Measurements from ENCODE around the gene THY1.
"Not testable (repeated sequence)": the region's sequence is repeated elsewhere in the genome, so short reads cannot be mapped to it uniquely, and the experiment has no call there.

THY1 gene

GRCh38 chr11:119460097-119460496, 37.1 kb upstream of the THY1 start:
- no peak for FAIRE-seq

GRCh38 chr11:119459293-119459976, 36.5 kb upstream of the THY1 start:
- DNase-seq (ENCODE audit: insufficient read length, low spot score) (no peak), FAIRE-seq (no peak)
- TF ChIP-seq TAF1 (IDR thresholded peaks at IDR 0.05; ENCODE audit: low read depth, low read length) (no peak), POU2F2 (IDR thresholded peaks at IDR 0.05; ENCODE audit: low read depth, low read length) (no peak)

More at GRCh38 chr11:119460097-119460496, 37.1 kb upstream of the THY1 start:
- no peak for TF ChIP-seq TAF1 (IDR thresholded peaks at IDR 0.05; ENCODE audit: low read depth, low read length)
- no peak for TF ChIP-seq SPI1 (IDR thresholded peaks at IDR 0.05; ENCODE audit: low read depth, low read length)
- TF ChIP-seq POLR2A (IDR thresholded peaks at IDR 0.05; ENCODE audit: low read depth, low read length): no peak
- no peak for TF ChIP-seq POU2F2 (IDR thresholded peaks at IDR 0.05; ENCODE audit: low read depth, low read length)
- no peak for TF ChIP-seq PAX5 (IDR thresholded peaks at IDR 0.05; ENCODE audit: insufficient read depth, low read length, severe bottlenecking)
- no peak for TF ChIP-seq POLR2AphosphoS5 (IDR thresholded peaks at IDR 0.05; ENCODE audit: low read depth, low read length)
- DNase-seq (ENCODE audit: insufficient read length, low spot score): no peak

DNA sequence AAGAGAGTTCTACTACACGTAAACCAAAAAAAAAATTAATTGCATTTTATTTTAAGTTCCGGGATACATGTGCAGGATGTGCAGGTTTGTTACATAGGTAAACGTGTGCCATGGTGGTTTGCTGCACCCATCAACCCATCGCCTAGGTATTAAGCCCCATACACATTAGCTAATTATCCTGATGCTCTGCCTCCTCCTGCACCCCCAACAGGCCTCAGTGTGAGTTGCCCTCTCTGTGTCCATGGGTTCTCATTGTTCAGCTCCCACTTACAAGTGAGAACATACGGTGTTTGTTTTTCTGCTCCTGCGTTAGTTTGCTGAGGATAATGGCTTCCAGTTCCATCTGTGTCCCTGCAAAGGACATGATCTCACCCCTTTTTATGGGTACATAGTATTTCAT, 32.7 kb upstream of the THY1 start:
- not testable (repeated sequence) for DNase-seq (ENCODE audit: insufficient read length, low spot score); FAIRE-seq

GRCh38 chr11:119455241-119455640, 32.3 kb upstream of the THY1 start:
- FAIRE-seq; DNase-seq (ENCODE audit: insufficient read length, low spot score): not testable (repeated sequence)

DNA sequence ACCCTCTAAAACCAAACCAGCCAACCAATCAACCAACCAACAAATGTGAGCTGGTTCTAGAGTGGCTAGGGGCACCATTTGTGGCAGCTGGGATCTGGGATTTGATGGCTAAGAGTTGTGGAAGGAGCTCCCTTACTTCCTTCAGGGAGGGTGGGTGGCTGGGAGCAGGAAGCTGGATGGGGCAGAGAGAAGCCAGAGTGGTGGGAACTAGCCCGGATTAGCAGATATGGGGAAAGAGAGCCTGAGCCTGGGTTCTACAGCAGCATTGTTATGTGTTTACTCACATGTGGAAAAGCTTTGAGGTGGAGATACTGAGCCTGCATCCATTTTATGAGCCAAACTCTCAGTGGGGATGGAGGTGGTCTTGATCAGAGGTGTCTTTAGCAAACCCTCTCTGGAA, 30.9 kb upstream of the THY1 start:
- TF ChIP-seq SPI1 (IDR thresholded peaks at IDR 0.05; ENCODE audit: low read depth, low read length): no peak
- TF ChIP-seq TAF1 (IDR thresholded peaks at IDR 0.05; ENCODE audit: low read depth, low read length): no peak
- TF ChIP-seq PAX5 (IDR thresholded peaks at IDR 0.05; ENCODE audit: insufficient read depth, low read length, severe bottlenecking): no peak
- no peak for TF ChIP-seq POU2F2 (IDR thresholded peaks at IDR 0.05; ENCODE audit: low read depth, low read length)
- TF ChIP-seq POLR2AphosphoS5 (IDR thresholded peaks at IDR 0.05; ENCODE audit: low read depth, low read length): no peak
- no peak for TF ChIP-seq POLR2A (IDR thresholded peaks at IDR 0.05; ENCODE audit: low read depth, low read length)
- DNase-seq (ENCODE audit: insufficient read length, low spot score) (no peak), FAIRE-seq (no peak)

DNA sequence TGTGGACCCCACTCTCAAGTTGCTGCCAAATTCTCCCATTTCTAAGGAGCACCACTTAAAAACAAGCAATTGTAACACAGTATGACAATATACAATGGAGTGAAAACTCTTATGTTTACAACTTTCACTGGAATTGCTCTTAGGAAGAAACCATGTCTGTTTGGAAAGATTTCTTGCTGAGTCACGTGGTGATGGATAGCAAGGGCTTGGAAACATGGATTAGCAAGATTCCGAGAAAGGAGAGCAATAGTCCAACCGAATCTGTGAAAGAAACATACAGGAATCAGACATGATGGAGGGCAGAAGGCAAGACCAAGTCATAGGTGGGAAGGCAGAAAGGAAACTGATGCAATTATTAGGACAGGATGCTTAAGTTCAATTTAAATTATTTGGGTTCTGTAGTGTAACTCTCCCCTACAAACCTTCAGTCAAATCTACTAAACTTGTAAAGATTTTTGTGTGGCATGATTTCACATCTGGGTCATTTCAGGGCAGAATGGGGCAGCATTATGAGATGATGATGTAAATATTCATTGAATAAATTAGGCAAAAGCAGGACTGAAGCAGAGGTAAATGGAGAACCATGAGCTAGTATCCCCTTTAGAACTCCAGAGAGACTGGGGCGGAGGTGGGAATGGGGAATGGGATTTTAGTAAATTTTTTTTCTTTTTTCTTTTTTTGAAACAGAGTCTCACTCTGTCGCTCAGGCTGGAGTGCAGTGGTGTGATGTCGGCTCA, 27.8 kb upstream of the THY1 start:
- DNase-seq (ENCODE audit: insufficient read length, low spot score) (no peak), FAIRE-seq (no peak)
- TF ChIP-seq POLR2A (IDR thresholded peaks at IDR 0.05; ENCODE audit: low read depth, low read length) (no peak), SPI1 (IDR thresholded peaks at IDR 0.05; ENCODE audit: low read depth, low read length) (no peak), TAF1 (IDR thresholded peaks at IDR 0.05; ENCODE audit: low read depth, low read length) (no peak), POU2F2 (IDR thresholded peaks at IDR 0.05; ENCODE audit: low read depth, low read length) (no peak), POLR2AphosphoS5 (IDR thresholded peaks at IDR 0.05; ENCODE audit: low read depth, low read length) (no peak), PAX5 (IDR thresholded peaks at IDR 0.05; ENCODE audit: insufficient read depth, low read length, severe bottlenecking) (no peak)

DNA sequence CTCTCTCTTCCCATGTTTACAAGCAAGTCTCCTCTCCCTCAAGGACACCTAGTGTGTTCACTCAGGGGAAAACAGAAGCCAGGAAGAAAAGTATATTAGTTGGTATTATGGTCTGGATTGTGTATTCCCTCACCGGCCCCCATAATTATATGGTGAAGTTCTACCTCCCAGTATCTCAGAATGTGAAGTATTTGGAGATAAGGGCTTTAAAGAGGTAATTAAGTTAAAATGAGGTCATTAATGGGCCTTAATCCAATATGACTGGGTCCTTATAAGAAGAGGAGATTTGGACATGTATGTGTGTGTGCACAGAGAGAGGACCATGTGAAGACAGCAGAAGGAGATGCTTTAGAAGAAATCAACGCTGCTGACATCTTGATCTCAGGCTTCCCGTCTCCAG, 26.5 kb upstream of the THY1 start:
- FAIRE-seq (no peak), DNase-seq (ENCODE audit: insufficient read length, low spot score) (no peak)
- TF ChIP-seq POLR2AphosphoS5 (IDR thresholded peaks at IDR 0.05; ENCODE audit: low read depth, low read length) (no peak), SPI1 (IDR thresholded peaks at IDR 0.05; ENCODE audit: low read depth, low read length) (no peak), POU2F2 (IDR thresholded peaks at IDR 0.05; ENCODE audit: low read depth, low read length) (no peak), PAX5 (IDR thresholded peaks at IDR 0.05; ENCODE audit: insufficient read depth, low read length, severe bottlenecking) (no peak)

DNA sequence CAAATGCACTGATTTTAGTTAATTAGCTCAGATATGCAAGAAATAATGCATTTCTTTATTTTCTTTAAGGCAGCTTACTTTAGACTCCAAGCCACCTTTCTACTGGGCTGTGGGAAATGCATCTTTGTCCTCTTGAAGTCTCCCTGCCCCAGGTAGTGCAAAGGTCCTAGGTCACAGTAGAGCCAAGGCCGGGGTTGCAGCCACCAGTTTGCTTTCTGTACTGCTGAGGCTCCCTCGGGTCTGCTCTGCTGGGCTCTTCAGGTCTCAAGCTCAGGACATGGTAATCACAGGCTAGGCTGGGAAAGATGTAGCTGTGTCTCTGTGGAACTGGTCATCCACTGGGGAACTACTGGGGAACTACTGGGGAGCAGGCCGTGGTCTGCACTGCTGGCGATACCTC, 25.4 kb upstream of the THY1 start:
- DNase-seq (ENCODE audit: insufficient read length, low spot score) (no peak), FAIRE-seq (no peak)
- TF ChIP-seq SPI1 (IDR thresholded peaks at IDR 0.05; ENCODE audit: low read depth, low read length) (no peak), PAX5 (IDR thresholded peaks at IDR 0.05; ENCODE audit: insufficient read depth, low read length, severe bottlenecking) (no peak), POU2F2 (IDR thresholded peaks at IDR 0.05; ENCODE audit: low read depth, low read length) (no peak), POLR2A (IDR thresholded peaks at IDR 0.05; ENCODE audit: low read depth, low read length) (no peak), TAF1 (IDR thresholded peaks at IDR 0.05; ENCODE audit: low read depth, low read length) (no peak), POLR2AphosphoS5 (IDR thresholded peaks at IDR 0.05; ENCODE audit: low read depth, low read length) (no peak)

DNA sequence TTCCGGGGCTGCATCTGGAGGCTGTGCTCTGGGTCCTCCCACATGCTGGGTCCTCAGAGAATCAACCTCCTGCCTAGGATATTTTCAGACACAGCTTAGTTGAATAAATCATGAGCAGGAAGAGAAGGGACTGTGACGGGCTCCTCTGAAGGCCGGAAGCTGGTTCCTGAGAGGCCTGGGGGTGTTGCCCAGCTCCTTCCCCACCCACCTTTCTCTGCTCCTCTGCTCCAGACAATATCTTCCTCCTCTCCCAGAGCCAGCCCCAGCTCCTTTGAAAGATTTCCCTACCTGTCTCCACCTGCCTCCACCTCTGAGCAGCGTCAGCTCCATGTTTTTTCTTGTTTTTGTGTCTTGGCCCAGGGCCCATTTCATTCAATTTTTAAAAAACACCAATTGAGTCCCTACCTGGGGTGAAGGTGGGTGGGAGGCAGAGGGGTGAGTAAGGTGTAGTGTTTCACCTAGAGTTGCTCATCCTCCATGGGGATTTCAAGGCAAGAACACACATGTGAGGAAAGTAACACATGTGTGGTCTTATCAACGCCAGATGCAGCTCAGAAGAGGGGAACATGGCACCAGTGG, 24.8 kb upstream of the THY1 start:
- DNase-seq (ENCODE audit: insufficient read length, low spot score) (no peak), FAIRE-seq (no peak)
- TF ChIP-seq PAX5 (IDR thresholded peaks at IDR 0.05; ENCODE audit: insufficient read depth, low read length, severe bottlenecking) (no peak), POU2F2 (IDR thresholded peaks at IDR 0.05; ENCODE audit: low read depth, low read length) (no peak), SPI1 (IDR thresholded peaks at IDR 0.05; ENCODE audit: low read depth, low read length) (no peak), TAF1 (IDR thresholded peaks at IDR 0.05; ENCODE audit: low read depth, low read length) (no peak), POLR2A (IDR thresholded peaks at IDR 0.05; ENCODE audit: low read depth, low read length) (no peak), POLR2AphosphoS5 (IDR thresholded peaks at IDR 0.05; ENCODE audit: low read depth, low read length) (no peak)

GRCh38 chr11:119446871-119447663, 24.1 kb upstream of the THY1 start:
- FAIRE-seq: no peak
- DNase-seq (ENCODE audit: insufficient read length, low spot score): no peak
- TF ChIP-seq POU2F2 (IDR thresholded peaks at IDR 0.05; ENCODE audit: low read depth, low read length): no peak
- no peak for TF ChIP-seq SPI1 (IDR thresholded peaks at IDR 0.05; ENCODE audit: low read depth, low read length)
- no peak for TF ChIP-seq TAF1 (IDR thresholded peaks at IDR 0.05; ENCODE audit: low read depth, low read length)
- no peak for TF ChIP-seq POLR2AphosphoS5 (IDR thresholded peaks at IDR 0.05; ENCODE audit: low read depth, low read length)
- no peak for TF ChIP-seq PAX5 (IDR thresholded peaks at IDR 0.05; ENCODE audit: insufficient read depth, low read length, severe bottlenecking)
- TF ChIP-seq POLR2A (IDR thresholded peaks at IDR 0.05; ENCODE audit: low read depth, low read length): no peak

All from GM12891 (cell line).